Thyroid gland (tissue), 4 donors: ENCODE data around the gene TOGARAM2. TPM values are rescaled to one million over a fixed set of nuclear protein-coding genes. Genes with fewer than 3 reads are reported as not detected.

Experiments used
- DNase-seq, 2 donors: peaks; one replicate each; pipeline ENCODE4 v3.0.0-alpha.2; 2019
- H3K27ac ChIP-seq, 3 donors: fragments of 200-600 bp; sonication (generic); 1 replicate in 2 of 3; 2 replicates in 1 of 3; pipeline ENCODE4 v1.5.1; 2016 to 2019; ENCODE audit warnings: mild to moderate bottlenecking in 1 of 3, moderate library complexity in 1 of 3
- H3K27me3 ChIP-seq: fragments of 200-600 bp; sonication (generic); one replicate; pipeline ENCODE4 v1.5.1; 2019
- H3K36me3 ChIP-seq, 2 donors: fragments of 200-600 bp; sonication (generic); one replicate each; pipeline ENCODE4 v1.5.1; 2016 to 2019
- H3K4me1 ChIP-seq, 2 donors: fragments of 200-600 bp; sonication (generic); one replicate each; pipeline ENCODE4 v1.5.1; 2017 to 2019
- H3K4me3 ChIP-seq, 3 donors: fragments of 200-600 bp; sonication (generic); replicated peaks in 1 of 3; 1 replicate in 2 of 3; 2 replicates in 1 of 3; pipeline ENCODE4 v1.5.1; 2016; ENCODE audit warnings: mild to moderate bottlenecking in 1 of 3
- H3K9me3 ChIP-seq: fragments of 200-600 bp; sonication (generic); one replicate; pipeline ENCODE4 v1.5.1; 2017
- POLR2A ChIP-seq, 2 donors: fragments of 450-650 bp; IDR thresholded peaks; one replicate each; pipeline ENCODE4 v1.6.1; 2017; ENCODE audit warnings: antibody characterized with exemption in 2 of 2, mild to moderate bottlenecking in 2 of 2, moderate library complexity in 1 of 2
- WGBS, 2 donors: methylation state at CpG; one replicate each; pipeline ENCODE4 v1.1.5; 2017; 5-methylcytosine and 5-hydroxymethylcytosine counted together
- intact Hi-C: fragments of 100-400 bp; cut with DNase I; formaldehyde crosslinking; loops from one replicate; pipeline ENCODE4 v1.15.1; 2023
- total RNA-seq, 4 donors: library from RNA; depleted of rRNA; stranded (reverse); fragments of >200 nt; gene quantifications; one replicate each; pipeline ENCODE4 v1.2.3, GENCODE V29; 2016
- TF ChIP-seq, protein P1 (sequence below), 6 experiments: fragments of 200-600 bp in 3 of 6; fragments of 450-650 bp in 3 of 6; sonication (generic) in 3 of 6; IDR thresholded peaks; one replicate each; pipeline ENCODE4 v1.5.1; 2016 to 2019; ENCODE audit warnings: antibody characterized with exemption in 6 of 6, mild to moderate bottlenecking in 2 of 6, inconsistent platforms in 1 of 6, moderate library complexity in 1 of 6

The TOGARAM2 gene
- total RNA-seq, 4 donors from 2014 or later: under 0.01 to 0.78 (median 0.35) TPM

- peaks cover 10 to 19% of the 10 kb centered on the region in 2 donors for H3K36me3 ChIP-seq
- intact Hi-C loops: loop anchor here (10.0 kb wide), 1 partner anchor 1122 kb away; no protein-coding TSS in a partner anchor
- H3K9me3 ChIP-seq: no peaks in the 10 kb centered on the region
- WGBS, 2 donors: 48 to 56% methylated on average over 6 of the region's 6 CpGs
- TF ChIP-seq, protein P1, sequence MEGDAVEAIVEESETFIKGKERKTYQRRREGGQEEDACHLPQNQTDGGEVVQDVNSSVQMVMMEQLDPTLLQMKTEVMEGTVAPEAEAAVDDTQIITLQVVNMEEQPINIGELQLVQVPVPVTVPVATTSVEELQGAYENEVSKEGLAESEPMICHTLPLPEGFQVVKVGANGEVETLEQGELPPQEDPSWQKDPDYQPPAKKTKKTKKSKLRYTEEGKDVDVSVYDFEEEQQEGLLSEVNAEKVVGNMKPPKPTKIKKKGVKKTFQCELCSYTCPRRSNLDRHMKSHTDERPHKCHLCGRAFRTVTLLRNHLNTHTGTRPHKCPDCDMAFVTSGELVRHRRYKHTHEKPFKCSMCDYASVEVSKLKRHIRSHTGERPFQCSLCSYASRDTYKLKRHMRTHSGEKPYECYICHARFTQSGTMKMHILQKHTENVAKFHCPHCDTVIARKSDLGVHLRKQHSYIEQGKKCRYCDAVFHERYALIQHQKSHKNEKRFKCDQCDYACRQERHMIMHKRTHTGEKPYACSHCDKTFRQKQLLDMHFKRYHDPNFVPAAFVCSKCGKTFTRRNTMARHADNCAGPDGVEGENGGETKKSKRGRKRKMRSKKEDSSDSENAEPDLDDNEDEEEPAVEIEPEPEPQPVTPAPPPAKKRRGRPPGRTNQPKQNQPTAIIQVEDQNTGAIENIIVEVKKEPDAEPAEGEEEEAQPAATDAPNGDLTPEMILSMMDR (IDR thresholded peaks at IDR 0.05): no peak
- no peak for TF ChIP-seq POLR2A (IDR thresholded peaks at IDR 0.05)
- H3K4me1 ChIP-seq: no peaks in the 10 kb centered on the region
- no peak overlapping the region for H3K27ac ChIP-seq
- no peak for DNase-seq
- H3K4me3 ChIP-seq: no peak overlapping the region
- H3K27me3 ChIP-seq: no peaks in the 10 kb centered on the region
Measured at GRCh38 chr2:28952836-28953211, 28.3 kb upstream of the TOGARAM2 start.

- Histone ChIP-seq H3K36me3 (no peaks in the 10 kb centered on the region), H3K4me3 (no peak overlapping the region), H3K27me3 (no peaks in the 10 kb centered on the region), H3K4me1 (peaks cover 0 to 3% of the 10 kb centered on the region in 2 donors), H3K27ac (no peak overlapping the region), H3K9me3 (no peaks in the 10 kb centered on the region)
- TF ChIP-seq, protein P1 (IDR thresholded peaks at IDR 0.05): no peak
- TF ChIP-seq POLR2A (IDR thresholded peaks at IDR 0.05): no peak
- 43 to 45% methylated on average over 5 of the region's 5 CpGs for WGBS, 2 donors
- intact Hi-C loops: loop anchor here (10.0 kb wide), 1 partner anchor 1119 kb away; no protein-coding TSS in a partner anchor
- no peak for DNase-seq
Measured at GRCh38 chr2:28955467-28955866, 25.6 kb upstream of the TOGARAM2 start.

DNA sequence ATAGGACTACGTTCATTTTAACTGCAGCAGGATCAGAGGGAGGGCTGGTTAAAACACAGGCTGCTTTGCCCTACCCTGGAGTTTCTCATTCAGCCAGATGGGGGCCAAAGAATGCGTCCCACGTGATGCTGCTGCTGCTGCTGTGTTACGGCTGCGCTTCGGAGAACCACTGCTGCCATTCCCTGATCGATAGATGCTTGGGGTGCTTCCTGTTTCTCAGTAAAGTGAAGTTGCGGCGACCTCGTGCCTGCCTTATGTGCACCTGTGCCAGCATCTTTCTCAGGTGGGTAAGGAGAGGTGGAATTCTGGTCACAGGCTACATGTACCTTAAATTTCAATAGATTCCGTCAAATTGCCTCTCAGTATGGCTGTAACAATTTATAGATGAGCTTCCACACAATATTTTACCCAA lies 24.7 kb upstream of the TOGARAM2 start:
- H3K9me3 ChIP-seq: no peaks in the 10 kb centered on the region
- H3K36me3 ChIP-seq: no peaks in the 10 kb centered on the region
- no peak overlapping the region for H3K4me3 ChIP-seq
- DNase-seq: peak in 1 of 2 donors; percentile 28
- intact Hi-C loops: loop anchor here (10.0 kb wide), 1 partner anchor 1118 kb away; no protein-coding TSS in a partner anchor
- H3K27me3 ChIP-seq: no peaks in the 10 kb centered on the region
- TF ChIP-seq POLR2A (IDR thresholded peaks at IDR 0.05): no peak
- TF ChIP-seq, protein P1 (IDR thresholded peaks at IDR 0.05): no peak
- WGBS, 2 donors: 27 to 48% methylated on average over 11 of the region's 11 CpGs
- no peak overlapping the region for H3K27ac ChIP-seq
- peaks cover 0 to 3% of the 10 kb centered on the region in 2 donors for H3K4me1 ChIP-seq

GRCh38 chr2:28956890-28957289 lies 24.2 kb upstream of the TOGARAM2 start:
- TF ChIP-seq, protein P1 (IDR thresholded peaks at IDR 0.05): peak in 2 of 6 experiments; percentile 59 to 62
- TF ChIP-seq POLR2A (IDR thresholded peaks at IDR 0.05): no peak
- no peak overlapping the region for H3K4me3 ChIP-seq
- H3K36me3 ChIP-seq: no peaks in the 10 kb centered on the region
- H3K27me3 ChIP-seq: no peaks in the 10 kb centered on the region
- no peaks in the 10 kb centered on the region for H3K9me3 ChIP-seq
- DNase-seq: peak in 1 of 2 donors; percentile 30
- WGBS, 2 donors: 51 to 77% methylated on average over 15 of the region's 15 CpGs
- no peak overlapping the region for H3K27ac ChIP-seq
- peaks cover 0 to 3% of the 10 kb centered on the region in 2 donors for H3K4me1 ChIP-seq
- intact Hi-C loops: loop anchor here (10.0 kb wide), 1 partner anchor 1118 kb away; no protein-coding TSS in a partner anchor

- Histone ChIP-seq H3K27ac (no peak overlapping the region), H3K27me3 (no peaks in the 10 kb centered on the region), H3K9me3 (no peaks in the 10 kb centered on the region), H3K4me3 (no peak overlapping the region), H3K36me3 (no peaks in the 10 kb centered on the region), H3K4me1 (peaks cover 0 to 3% of the 10 kb centered on the region in 2 donors)
- intact Hi-C loops: loop anchor here (2.0 to 10.0 kb wide), 2 partner anchors 236 to 1116 kb away; no protein-coding TSS in a partner anchor
- no peak for TF ChIP-seq POLR2A (IDR thresholded peaks at IDR 0.05)
- TF ChIP-seq, protein P1 (IDR thresholded peaks at IDR 0.05): peak in 5 of 6 experiments; percentile 12 to 85 (median 71)
- 6 to 14% methylated on average over 9 of the region's 9 CpGs for WGBS, 2 donors
- peak; percentile 75 to 77 for DNase-seq
Measured at GRCh38 chr2:28958689-28959088, 22.4 kb upstream of the TOGARAM2 start.
